GM13976 (cell line): ENCODE data around the gene PTRHD1.
A peak's percentile ranks its signal among the peaks of the same experiment; 100 is the strongest.
"Not testable (repeated sequence)": the region's sequence is repeated elsewhere in the genome, so short reads cannot be mapped to it uniquely, and the experiment has no call there.

Experiments
- DNase-seq: peaks from one replicate; pipeline ENCODE4 v3.0.0; 2012; ENCODE audit warnings: low spot score
- CTCF ChIP-seq: IDR thresholded peaks from 2 replicates; pipeline ENCODE4 v1.5.1; 2012; ENCODE audit warnings: borderline replicate concordance, mild to moderate bottlenecking; ENCODE audit not compliant: insufficient read depth; ENCODE audit errors: extremely low read depth, missing control alignments, control extremely low read depth
- in situ Hi-C: fragments of 300-500 bp; cut with MboI; formaldehyde crosslinking; loops from one replicate; pipeline ENCODE4 v1.12.0; 2022; ENCODE audit warnings: low sequenced_read_pairs, mixed read lengths, inconsistent platforms; ENCODE audit not compliant: unreplicated experiment

PTRHD1 gene

GRCh38 chr2:24809316-24810007 is 16.3 kb upstream of the PTRHD1 start:
- no peak for TF ChIP-seq CTCF
- no peak for DNase-seq
- in situ Hi-C loops = loop anchor here (10.0 kb wide), 1 partner anchor 395 kb away; no protein-coding TSS in a partner anchor

- TF ChIP-seq CTCF = no peak
- in situ Hi-C loops = no loop called here
These were observed 13.5 kb upstream of the PTRHD1 start for GRCh38 chr2:24806661-24807036.

GRCh38 chr2:24805811-24806660 is 12.8 kb upstream of the PTRHD1 start:
- DNase-seq, in situ Hi-C loops: not testable (repeated sequence)

More at GRCh38 chr2:24806661-24807036, 13.5 kb upstream of the PTRHD1 start:
- DNase-seq = no peak

GRCh38 chr2:24800487-24800886 is 7.3 kb upstream of the PTRHD1 start:
- in situ Hi-C loops, DNase-seq: not testable (repeated sequence)

- in situ Hi-C loops = no loop called here
- TF ChIP-seq CTCF = no peak
- no peak for DNase-seq
These were observed 4.5 kb upstream of the PTRHD1 start for GRCh38 chr2:24797644-24798043.

GRCh38 chr2:24793761-24794435 is 707 bp upstream of the PTRHD1 start:
- no peak for TF ChIP-seq CTCF
- in situ Hi-C loops = no loop called here
- DNase-seq = peak; percentile 28

- in situ Hi-C loops = no loop called here
- no peak for TF ChIP-seq CTCF
- no peak for DNase-seq
These were observed 683 bp downstream of the PTRHD1 start for GRCh38 chr2:24792542-24792873.
